ENCODE data around the gene C1QTNF12.

Gene C1QTNF12

DNA sequence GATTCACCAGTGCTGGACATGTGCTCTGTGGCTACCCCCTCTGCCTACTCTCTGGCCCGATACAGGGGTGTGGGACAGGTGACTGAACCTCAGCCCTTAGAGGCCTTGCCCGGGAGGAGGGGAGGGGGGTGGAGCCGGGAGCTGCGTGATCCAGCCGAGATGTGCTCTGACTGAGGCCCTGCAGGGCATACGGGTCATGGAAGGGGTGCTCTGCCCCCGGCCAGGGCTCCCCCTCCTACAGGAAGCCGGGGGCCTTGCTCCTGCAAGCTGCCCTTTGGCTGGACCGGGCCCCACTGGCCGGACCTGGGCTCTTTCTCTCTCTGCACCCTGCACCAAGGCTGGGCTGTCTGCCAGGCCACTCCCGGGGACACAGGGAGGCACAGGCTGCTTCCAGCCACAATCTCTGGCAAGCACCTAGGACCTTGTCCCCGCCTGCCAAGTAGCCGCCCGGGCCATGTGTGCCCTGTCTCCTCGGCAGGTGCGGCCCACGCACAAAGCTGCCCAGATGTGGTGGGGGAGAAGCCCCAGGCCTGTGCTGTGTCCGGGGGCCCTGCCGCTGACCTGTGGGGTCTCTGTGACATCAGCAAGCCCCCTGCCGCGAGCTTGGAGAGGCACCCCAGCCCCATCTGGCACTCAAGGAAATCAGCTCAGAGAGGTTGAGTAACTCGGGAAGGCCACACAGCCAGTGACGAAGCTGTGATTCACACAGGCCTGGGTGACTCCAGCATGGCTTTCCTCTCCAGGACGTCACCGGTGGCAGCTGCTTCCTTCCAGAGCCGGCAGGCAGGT is 35.2 kb upstream of the C1QTNF12 start:
- DNase-seq: no peak

DNA sequence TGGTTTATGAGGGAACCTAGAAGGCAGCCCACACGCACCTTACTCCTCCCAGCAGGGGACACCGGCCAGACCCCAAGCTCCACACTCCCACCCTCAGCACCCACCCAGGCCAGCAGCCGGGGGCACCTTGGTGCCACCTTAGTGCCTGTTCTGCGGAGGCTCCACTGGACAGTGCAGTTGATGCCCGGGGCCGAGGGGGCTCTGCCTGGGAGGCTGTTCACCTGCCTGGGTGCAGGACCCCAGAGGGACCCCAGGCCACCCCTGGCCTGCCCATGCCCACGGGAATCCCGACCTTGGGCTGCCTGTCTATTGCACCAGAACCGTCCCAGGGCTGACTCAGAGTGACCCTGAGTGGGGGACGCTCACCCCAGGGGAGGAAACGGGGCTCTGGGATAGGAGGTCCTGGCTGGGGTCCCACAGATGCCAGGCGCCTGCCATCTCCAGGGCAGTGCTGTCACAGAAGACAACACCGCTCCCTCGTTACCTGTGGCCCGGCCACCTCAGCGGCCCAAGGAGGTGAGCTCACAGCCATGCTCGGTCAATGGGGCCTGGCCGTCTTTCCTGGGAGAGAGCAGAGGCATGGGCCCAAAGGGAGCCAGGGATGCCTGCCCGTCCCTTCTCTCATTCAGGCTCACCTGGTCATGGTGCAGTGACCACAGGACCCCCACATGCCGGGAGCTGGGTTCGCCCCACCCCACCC is 34.4 kb upstream of the C1QTNF12 start:
- no peak for DNase-seq

GRCh38 chr1:1279028-1279427 is 32.5 kb upstream of the C1QTNF12 start:
- DNase-seq: no peak

GRCh38 chr1:1278620-1279019 is 32.1 kb upstream of the C1QTNF12 start:
- DNase-seq: no peak

GRCh38 chr1:1275836-1276235 is 29.3 kb upstream of the C1QTNF12 start:
- DNase-seq: no peak

DNA sequence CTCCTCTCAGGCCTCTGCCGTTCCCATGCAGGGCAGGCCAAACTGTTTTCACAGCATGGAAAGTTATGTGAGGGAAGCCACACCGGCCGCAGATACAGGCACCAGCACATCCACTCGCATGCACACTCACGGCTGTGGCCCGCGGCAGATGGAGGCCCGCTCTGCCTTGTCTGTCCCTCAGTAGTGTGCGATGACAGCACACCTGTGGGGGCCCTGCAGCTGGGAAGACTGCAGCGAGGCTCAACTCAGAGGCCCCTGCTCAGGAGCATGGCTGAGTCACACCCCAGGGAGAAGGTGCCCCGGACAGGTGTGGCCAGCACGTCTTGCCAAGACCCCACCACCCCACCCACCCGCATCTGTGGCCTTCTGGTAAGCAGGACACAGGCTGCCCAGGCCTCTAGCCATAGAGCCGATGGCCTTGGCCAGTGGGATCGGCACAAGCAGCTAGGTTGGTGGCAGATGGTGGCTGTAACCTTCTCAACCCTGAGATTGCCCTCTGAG is 28.5 kb upstream of the C1QTNF12 start:
- DNase-seq: no peak

DNA sequence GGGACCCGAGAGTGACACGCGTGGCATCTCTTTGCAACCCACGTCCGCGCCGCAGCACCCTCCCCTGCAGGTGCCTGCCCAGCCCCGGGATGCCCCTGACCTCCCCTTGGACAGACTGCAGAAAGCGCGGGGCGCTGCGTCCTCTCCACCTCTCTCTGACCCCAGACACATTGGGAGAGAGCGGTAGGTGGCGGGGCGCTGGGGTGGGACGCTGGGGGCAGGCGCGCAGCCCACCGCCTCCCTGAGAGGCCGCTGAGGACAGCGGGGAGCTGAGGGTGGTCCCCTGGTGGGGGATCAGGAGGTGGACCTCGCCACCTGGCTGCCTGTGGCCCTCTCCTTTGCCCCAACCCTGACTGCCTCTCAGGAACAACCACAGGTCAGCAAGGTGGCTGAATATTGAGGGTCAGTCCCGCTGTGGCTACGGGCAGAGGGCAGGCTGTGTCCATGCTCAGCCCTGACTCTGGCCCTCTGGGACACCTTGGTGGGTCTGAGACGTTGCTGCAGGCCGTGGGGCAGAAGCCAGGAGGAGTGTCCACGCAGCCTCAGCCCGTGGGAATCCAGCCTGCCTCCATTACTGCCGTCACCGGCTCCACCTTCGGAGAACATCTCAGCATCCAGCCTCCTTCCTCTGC is 27.9 kb upstream of the C1QTNF12 start:
- DNase-seq: no peak

DNA sequence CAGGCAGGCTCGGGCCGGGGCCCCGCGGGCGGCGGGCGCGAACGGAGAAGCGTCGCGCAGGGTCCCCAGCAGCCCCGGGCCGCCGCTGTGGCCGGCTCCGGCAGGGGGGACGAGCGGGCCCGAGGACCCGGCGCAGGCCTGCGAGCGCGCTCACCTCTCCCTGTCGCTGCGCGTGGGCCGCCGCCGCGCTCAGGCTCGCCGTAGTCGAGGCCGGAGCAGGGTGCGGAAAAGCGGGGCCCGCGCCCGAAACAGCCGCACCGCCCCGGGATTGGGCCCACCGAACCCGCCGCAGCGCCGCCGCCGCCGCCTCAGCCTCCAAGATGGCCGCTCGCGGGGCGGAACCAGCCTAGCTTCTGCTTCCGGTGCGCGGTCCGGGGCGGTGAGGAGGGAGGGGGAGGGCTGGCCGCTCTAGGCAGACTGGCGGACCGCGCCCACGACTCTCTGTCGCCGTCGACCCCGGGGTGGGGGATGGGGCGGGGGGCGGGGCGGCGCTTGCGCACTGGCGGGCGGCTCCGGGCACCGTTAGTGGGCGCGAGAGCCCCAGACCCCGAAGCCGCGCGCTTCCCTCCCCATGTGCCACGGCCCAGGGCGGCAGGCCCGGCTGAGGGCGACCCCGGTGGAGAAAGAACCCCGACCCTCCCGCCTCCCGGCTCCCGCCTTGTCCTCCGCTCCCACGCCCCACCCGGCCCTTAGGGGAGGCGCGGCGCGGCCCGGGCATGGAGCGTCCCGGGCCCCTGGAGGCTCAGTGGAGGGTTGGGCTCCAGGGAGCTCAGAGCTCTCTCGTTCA is 27.2 kb upstream of the C1QTNF12 start, which contains the start of gene UBE2J2:
Gene UBE2J2 (minus strand): TSS at position 343 of the 787 bp plus-strand sequence. CDS start 5,862 bp downstream, outside the sequence.
- peak; percentile 97 for DNase-seq

GRCh38 chr1:1273209-1273511 is 26.6 kb upstream of the C1QTNF12 start:
- no peak for DNase-seq

DNA sequence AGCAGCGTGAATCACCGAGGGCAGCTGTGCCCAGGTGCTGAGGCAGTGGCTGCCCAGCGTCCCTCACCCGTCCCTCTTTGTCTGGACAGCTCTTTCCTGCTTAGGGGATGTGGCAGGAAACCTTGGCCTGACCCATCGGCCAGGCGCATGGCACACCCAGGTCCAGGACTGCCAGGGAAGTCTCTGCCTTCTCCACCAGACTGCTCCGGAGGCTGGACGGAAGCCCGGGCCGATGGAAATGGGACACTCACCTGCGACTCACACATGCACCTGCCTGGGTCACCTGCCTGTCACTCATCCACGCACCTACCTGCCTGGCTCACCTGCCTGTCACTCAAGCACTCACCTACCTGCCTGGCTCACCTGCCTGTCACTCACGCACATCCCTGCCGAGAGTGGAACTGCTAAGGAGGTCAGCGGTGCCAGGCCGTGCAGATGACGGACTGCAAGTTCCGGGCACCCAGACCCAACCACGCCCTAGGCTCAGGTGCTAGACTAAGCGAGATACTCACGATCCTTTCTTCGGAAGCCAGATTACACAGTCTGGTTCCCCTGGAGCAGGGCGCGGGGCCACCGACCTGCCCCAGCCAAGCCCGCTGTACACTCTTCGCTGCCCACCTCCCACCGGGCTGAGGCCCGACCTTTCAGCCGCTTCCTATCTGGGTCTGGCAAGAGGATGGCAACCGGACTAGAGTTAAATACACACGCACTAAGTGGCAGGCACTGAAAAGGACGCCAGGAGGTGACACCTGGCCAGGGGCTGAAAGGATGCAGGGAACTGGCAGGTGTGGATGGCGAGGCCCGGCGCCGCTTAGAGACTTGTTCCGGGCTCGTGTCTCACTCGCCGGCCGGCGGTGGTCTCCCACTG is 26.1 kb upstream of the C1QTNF12 start:
- no peak for DNase-seq

- no peak for DNase-seq
Measured at GRCh38 chr1:1270813-1271212, 24.3 kb upstream of the C1QTNF12 start.

DNA sequence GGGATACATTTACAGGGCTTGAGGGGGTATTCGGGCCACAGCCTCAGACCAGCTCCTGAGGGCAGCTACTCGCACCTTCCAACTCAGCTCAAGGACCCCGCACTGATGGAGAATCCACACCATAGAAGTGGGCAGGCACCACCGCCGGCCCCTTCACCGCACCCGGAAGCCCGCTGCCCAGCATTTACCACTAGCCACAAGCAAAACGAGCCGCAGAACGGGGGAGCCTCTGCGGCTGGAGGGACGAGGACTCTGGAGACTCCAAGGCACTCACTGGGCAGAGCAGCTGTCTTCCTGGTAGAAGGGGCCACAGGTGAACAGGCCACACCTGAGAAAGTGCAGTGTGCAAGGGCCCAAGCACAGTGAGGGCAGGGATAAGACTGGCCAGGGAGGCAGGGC is 21.8 kb upstream of the C1QTNF12 start:
- no peak for DNase-seq

GRCh38 chr1:1267488-1268283 is 21.2 kb upstream of the C1QTNF12 start:
- no peak for DNase-seq

GRCh38 chr1:1264868-1265272 is 18.3 kb upstream of the C1QTNF12 start:
- DNase-seq: no peak

- DNase-seq: no peak
Measured at GRCh38 chr1:1264026-1264425, 17.5 kb upstream of the C1QTNF12 start.

GRCh38 chr1:1262758-1263157 is 16.2 kb upstream of the C1QTNF12 start:
- no peak for DNase-seq

DNA sequence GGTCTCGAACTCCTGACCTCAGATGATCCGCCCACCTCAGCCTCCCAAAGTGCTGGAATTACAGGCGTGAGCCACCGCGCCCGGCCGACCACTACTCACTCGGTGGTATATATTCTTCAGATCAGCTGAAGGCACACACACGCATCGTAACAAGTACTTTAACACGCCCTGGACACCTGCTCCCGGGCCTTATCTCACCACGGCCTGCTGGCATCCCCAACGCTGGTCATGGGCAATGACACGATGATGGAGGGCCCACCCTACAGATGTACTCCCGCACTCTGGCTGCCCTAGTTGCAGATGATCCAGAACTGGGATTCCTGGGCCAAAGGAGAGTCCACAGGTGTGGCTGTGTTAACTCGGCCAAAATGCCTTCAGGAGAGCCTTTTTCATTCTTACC is 15.5 kb upstream of the C1QTNF12 start:
- no peak for DNase-seq

DNA sequence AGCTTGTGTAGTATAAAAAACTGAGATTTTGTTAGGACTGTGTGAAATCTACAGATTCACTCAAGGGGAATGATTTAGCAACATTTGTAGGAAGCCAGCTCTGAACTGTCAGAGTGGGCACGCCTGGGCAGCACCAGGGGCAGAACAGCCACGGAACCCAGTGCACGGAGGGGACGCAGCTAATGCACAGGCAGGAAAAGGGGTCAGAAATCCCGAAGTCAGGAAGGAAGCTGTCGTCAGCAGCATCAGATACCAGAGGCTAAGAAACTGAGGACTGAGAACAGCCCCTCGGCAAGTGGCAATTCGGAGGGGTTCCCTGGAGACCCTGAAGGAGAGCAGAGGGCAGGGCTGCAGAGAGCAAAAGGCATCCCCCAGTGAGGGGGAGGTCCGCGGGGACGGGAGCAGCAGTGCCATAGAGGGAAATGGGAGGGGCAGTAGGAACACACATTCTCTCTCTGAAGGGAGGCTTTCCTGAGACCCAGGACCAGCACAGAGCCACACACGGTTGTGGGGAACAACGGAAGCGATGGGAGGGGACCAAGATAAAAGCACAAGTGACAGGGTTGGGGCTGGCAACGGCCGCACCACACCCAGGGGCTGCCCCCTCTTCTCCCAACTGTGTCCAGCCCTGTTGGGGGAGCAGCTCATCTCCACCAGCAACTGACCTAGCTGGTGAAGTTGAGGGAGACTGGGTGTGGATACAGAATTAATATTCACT is 14.5 kb upstream of the C1QTNF12 start:
- no peak for DNase-seq

GRCh38 chr1:1259951-1260600 is 13.6 kb upstream of the C1QTNF12 start:
- DNase-seq: no peak

DNA sequence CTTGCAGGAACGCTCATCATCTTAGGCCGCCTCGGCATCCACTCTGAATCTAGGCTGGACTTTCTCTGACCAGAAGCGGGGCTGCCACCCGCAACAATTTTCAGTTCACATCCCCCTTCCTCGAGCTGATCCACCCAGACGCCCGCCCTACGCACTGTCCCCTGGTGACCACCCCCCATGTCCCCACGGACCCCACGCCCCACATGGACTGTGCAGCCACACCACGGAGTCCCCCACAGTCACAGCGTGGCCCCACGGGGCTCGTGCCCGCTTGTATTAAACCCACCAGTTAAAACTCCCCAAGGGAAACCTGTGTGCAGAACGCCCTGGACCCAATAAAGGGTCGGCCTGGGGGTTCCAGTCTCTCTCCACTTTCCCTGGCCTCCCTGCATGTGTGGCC is 13.0 kb upstream of the C1QTNF12 start:
- DNase-seq: no peak
